ENCODE data around the gene USP21.

Gene USP21

DNA sequence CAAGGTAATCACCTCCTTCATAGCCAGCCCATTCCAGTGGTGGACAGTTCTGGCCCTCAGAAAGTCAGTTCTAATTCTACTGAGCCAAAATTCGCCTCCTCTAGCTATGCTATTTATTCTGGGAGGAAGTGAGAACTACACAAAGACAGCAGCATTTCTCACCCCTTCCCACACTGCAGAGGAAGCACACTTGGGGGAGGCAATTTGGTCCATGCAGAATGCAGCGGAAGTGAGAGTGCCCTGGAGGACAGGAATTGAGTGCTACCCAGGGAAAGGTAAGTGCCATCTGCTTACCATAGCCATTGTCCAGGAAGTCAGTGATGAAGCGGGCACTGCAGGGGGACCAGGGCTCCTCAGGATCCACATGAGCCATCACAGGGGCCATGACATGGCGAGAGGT lies 35.9 kb downstream of the USP21 start:
- TF ChIP-seq ZFX (IDR thresholded peaks at IDR 0.05) (no peak), CTCF (conservative IDR thresholded peaks at IDR 0.05) (no peak)
- no peak overlapping the region for H3K27ac ChIP-seq

- TF ChIP-seq CTCF (conservative IDR thresholded peaks at IDR 0.05) (no peak), ZFX (IDR thresholded peaks at IDR 0.05) (no peak)
- H3K27ac ChIP-seq: no peak overlapping the region
These were observed 36.8 kb downstream of the USP21 start for GRCh38 chr1:161196111-161196510.

- TF ChIP-seq CTCF (conservative IDR thresholded peaks at IDR 0.05) (no peak), ZFX (IDR thresholded peaks at IDR 0.05) (no peak)
- no peak overlapping the region for H3K27ac ChIP-seq
These were observed 37.5 kb downstream of the USP21 start for GRCh38 chr1:161196521-161197451.

DNA sequence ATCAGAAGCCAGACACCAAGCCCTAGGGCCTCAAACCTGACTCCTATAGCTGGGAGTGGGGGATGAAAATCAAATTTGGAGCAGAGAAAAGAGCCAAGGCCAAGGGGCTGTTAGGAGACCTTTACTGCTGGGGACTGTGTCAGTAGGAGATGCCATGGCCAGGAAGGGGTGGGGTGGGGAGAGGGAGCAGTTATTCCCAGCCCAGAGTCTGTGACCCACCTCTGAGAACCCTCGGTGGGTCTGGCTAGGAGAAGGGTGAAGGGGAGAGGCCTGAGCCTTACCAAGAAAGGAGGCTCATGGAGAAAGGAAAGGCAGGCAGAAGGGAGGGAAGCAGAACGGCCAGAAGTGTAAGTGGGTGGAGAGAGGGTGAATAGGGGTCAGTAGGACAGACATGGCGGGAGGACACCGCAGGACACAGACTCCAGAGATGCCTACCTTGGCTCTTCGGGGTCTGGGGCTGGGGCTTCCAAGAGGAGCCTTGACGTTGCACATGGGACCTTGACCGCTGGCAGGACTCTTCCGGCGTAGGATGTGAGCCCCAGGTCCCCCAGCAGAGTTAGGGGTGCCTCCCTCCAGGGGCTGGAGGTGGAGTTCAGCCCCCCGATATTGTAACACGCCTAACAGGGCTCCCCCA lies 38.4 kb downstream of the USP21 start:
- TF ChIP-seq CTCF (conservative IDR thresholded peaks at IDR 0.05): no peak
- no peak for TF ChIP-seq ZFX (IDR thresholded peaks at IDR 0.05)
- no peak overlapping the region for H3K27ac ChIP-seq

DNA sequence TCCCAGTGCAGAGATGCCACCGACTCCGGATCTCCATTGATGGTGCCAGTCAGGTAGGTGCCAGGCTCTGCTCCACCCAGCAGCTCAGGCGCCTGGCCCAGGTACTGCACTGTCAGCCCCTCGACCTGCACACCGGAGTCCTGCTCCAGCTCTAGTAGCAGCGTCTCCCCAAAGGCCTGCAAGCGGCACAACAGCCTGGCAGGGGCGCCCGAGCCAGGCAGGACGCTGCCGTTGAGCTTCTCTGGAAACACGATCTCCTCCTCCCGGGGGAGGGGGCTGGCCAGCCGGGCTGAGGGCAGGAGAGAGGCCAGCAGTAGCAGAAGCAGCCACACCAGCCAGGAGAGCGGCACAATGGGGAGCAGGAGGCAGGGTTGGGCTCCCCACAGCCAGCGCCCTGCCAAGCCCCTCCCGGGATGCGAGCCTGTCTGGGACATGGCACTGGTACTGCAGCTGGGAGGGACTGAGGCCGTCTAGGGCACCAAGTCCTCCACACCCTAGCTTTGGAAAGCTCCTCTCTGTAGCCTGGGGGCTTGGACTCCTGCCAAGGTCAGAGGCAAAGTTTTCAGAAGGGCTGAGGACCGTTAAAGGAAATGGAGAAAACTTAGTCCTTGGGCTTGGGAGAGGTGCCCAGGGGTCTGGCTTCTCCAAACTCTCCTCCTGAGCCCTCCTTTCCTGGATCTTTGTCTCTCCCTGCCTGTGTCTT lies 39.0 kb downstream of the USP21 start:
- TF ChIP-seq ZFX (IDR thresholded peaks at IDR 0.05) (no peak), CTCF (conservative IDR thresholded peaks at IDR 0.05) (no peak)
- no peak overlapping the region for H3K27ac ChIP-seq

DNA sequence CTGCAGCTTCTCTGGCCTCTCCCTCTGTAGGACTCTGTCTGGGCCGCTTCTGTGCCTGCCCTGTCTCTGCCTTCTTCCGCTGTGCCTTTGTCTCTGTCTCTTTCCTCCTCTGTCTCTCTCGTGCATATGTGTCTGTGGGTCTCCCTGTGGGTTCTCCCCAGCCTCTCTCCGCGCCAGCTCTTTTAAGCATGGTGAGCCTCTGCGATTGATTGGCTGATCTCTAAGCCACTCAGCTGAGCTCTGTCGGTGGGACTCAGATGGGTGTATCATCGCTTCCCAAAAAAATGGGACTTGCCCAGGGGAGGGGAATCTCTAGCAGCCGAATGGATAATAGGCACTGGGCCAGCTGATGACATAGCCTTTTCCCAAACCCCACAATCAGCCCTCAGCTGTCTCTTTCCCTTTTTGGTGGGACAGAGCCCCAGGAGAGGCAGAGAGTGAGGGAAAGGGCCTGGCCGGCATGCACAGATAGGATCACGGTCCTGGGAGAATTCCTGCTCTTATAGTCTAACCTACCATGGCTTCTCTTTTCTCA lies 39.7 kb downstream of the USP21 start, which contains the start of gene ADAMTS4:
ADAMTS4 (minus strand) TSS at position 158 of the 535 bp plus-strand sequence. CDS start 427 bp downstream, outside the sequence.
- no peak within 1 kb of the TSS for H3K27ac ChIP-seq
- TF ChIP-seq ZFX (IDR thresholded peaks at IDR 0.05): no peak
- no peak for TF ChIP-seq CTCF (conservative IDR thresholded peaks at IDR 0.05)

Measured in C4-2B (cell line).